SJSA1 (cell line): Measurements from ENCODE around the gene RANBP3. TPM values are rescaled to one million over a fixed set of nuclear protein-coding genes. Genes with fewer than 3 reads are reported as not detected.

Source experiments
- DNase-seq, 2 experiments: peaks; one replicate each; pipeline ENCODE4 v3.0.0-alpha.2; 2015 to 2020; ENCODE audit warnings: low spot score in 2 of 2, low read depth in 1 of 2
- H3K27ac ChIP-seq: fragments of 250-450 bp; sonication (Bioruptor Pico); 2 replicates; pipeline ENCODE4 v1.5.1; 2020; ENCODE audit warnings: mild to moderate bottlenecking, moderate library complexity
- H3K27me3 ChIP-seq: fragments of 250-450 bp; sonication (Bioruptor Pico); replicated peaks from 2 replicates; pipeline ENCODE4 v1.5.1; 2020; ENCODE audit warnings: mild to moderate bottlenecking, moderate library complexity
- H3K36me3 ChIP-seq: fragments of 250-450 bp; sonication (Bioruptor Pico); 2 replicates; pipeline ENCODE4 v1.5.1; 2020; ENCODE audit warnings: mild to moderate bottlenecking
- H3K4me1 ChIP-seq: fragments of 250-450 bp; sonication (Bioruptor Pico); replicated peaks from 2 replicates; pipeline ENCODE4 v1.6.1; 2021; ENCODE audit warnings: mild to moderate bottlenecking
- H3K4me3 ChIP-seq: fragments of 250-450 bp; sonication (Bioruptor Pico); 2 replicates; pipeline ENCODE4 v1.5.1; 2020; ENCODE audit warnings: mild to moderate bottlenecking
- H3K9me3 ChIP-seq: fragments of 250-450 bp; sonication (Bioruptor Pico); replicated peaks from 2 replicates; pipeline ENCODE4 v1.5.1; 2020; ENCODE audit warnings: mild to moderate bottlenecking
- total RNA-seq: library from RNA; depleted of rRNA; stranded (reverse); fragments of >200 nt; shearing (Covaris generic); gene quantifications from 2 replicates; pipeline ENCODE4 v1.2.3, GENCODE V29; 2014

RANBP3 gene
- total RNA-seq, 1 experiment from 2014 or later = 81.2 TPM

DNA sequence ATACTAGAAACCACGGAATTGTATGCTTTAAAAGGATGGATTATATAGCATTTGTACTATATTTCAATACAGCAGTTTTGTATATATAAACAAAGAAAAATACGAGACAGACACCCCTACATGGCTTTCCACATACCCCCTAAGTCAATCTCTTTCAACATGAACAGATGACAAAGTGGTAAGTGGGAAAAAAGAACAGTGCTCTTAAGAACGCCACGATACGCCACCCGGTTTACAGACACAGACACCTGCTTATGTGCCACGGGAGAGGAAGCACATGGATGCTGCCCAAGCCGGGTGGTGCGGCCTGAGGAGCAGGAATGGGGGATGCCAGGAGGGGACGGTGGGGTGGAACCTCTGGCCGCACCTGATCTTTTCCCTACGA lies 55.8 kb downstream of the RANBP3 start:
- Histone ChIP-seq H3K9me3 (no peaks in the 10 kb centered on the region), H3K27me3 (no peaks in the 10 kb centered on the region), H3K4me3 (no peak overlapping the region), H3K36me3 (peaks cover 96% of the 10 kb centered on the region), H3K4me1 (no peaks in the 10 kb centered on the region), H3K27ac (no peak overlapping the region)
- DNase-seq = no peak

- no peak for DNase-seq
- Histone ChIP-seq H3K9me3 (no peaks in the 10 kb centered on the region), H3K36me3 (peaks cover 96% of the 10 kb centered on the region), H3K4me1 (no peaks in the 10 kb centered on the region), H3K4me3 (no peak overlapping the region), H3K27ac (no peak overlapping the region), H3K27me3 (no peaks in the 10 kb centered on the region)
Measured at GRCh38 chr19:5921516-5922160, 56.3 kb downstream of the RANBP3 start.

- H3K9me3 ChIP-seq = no peaks in the 10 kb centered on the region
Measured at GRCh38 chr19:5918463-5919079, 59.4 kb downstream of the RANBP3 start.

GRCh38 chr19:5917431-5918107 lies 60.4 kb downstream of the RANBP3 start:
- no peak overlapping the region for H3K27ac ChIP-seq
- H3K27me3 ChIP-seq = no peaks in the 10 kb centered on the region
- H3K36me3 ChIP-seq = peaks cover 73% of the 10 kb centered on the region
- no peak overlapping the region for H3K4me3 ChIP-seq
- DNase-seq = no peak
- H3K4me1 ChIP-seq = peaks cover 10% of the 10 kb centered on the region
- no peaks in the 10 kb centered on the region for H3K9me3 ChIP-seq

More at GRCh38 chr19:5918463-5919079, 59.4 kb downstream of the RANBP3 start:
- peaks cover 10% of the 10 kb centered on the region for H3K4me1 ChIP-seq
- H3K36me3 ChIP-seq = peaks cover 83% of the 10 kb centered on the region
- DNase-seq = no peak
- no peaks in the 10 kb centered on the region for H3K27me3 ChIP-seq
- no peak overlapping the region for H3K4me3 ChIP-seq
- H3K27ac ChIP-seq = no peak overlapping the region

DNA sequence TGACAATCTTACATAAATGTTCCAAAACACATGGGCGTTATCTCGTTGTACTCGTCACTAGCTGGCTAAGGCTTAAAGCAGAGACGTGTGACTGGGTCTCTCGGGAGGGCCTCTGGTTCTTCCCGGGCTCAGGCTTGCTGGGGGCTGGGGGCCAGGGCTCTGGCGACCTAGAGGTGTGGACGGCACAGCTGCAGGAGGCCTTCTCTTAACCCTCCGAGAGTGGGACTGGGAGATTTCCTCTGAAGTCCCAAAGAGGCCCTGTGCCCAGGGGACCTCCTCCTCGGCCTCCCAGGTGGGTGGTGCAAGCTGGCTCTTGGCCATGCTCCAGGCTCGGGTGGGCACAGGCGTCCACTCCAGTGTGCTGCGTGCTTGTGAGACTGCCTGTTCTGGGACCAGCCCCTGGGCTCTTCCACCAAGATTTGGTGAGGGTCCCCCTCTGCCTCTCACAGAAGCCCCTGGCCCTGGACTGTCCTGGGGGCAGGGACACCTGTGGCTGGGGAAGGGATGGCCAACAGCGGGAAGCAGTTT lies 61.7 kb downstream of the RANBP3 start:
- DNase-seq = no peak
- Histone ChIP-seq H3K4me1 (peaks cover 10% of the 10 kb centered on the region), H3K27me3 (no peaks in the 10 kb centered on the region), H3K9me3 (no peaks in the 10 kb centered on the region), H3K36me3 (peaks cover 59% of the 10 kb centered on the region), H3K4me3 (no peak overlapping the region), H3K27ac (no peak overlapping the region)

GRCh38 chr19:5915782-5916165 lies 62.2 kb downstream of the RANBP3 start:
- H3K4me3 ChIP-seq = no peak overlapping the region
- no peaks in the 10 kb centered on the region for H3K27me3 ChIP-seq
- H3K27ac ChIP-seq = no peak overlapping the region
- peaks cover 10% of the 10 kb centered on the region for H3K4me1 ChIP-seq
- H3K36me3 ChIP-seq = peaks cover 57% of the 10 kb centered on the region
- no peaks in the 10 kb centered on the region for H3K9me3 ChIP-seq
- DNase-seq = no peak

- no peak for DNase-seq
- peaks cover 10% of the 10 kb centered on the region for H3K4me1 ChIP-seq
- H3K9me3 ChIP-seq = no peaks in the 10 kb centered on the region
- H3K4me3 ChIP-seq = no peak overlapping the region
- no peak overlapping the region for H3K27ac ChIP-seq
- no peaks in the 10 kb centered on the region for H3K27me3 ChIP-seq
- H3K36me3 ChIP-seq = peaks cover 53% of the 10 kb centered on the region
Measured at GRCh38 chr19:5914946-5915781, 62.8 kb downstream of the RANBP3 start.

GRCh38 chr19:5914358-5914774 lies 63.6 kb downstream of the RANBP3 start:
- no peaks in the 10 kb centered on the region for H3K9me3 ChIP-seq

DNA sequence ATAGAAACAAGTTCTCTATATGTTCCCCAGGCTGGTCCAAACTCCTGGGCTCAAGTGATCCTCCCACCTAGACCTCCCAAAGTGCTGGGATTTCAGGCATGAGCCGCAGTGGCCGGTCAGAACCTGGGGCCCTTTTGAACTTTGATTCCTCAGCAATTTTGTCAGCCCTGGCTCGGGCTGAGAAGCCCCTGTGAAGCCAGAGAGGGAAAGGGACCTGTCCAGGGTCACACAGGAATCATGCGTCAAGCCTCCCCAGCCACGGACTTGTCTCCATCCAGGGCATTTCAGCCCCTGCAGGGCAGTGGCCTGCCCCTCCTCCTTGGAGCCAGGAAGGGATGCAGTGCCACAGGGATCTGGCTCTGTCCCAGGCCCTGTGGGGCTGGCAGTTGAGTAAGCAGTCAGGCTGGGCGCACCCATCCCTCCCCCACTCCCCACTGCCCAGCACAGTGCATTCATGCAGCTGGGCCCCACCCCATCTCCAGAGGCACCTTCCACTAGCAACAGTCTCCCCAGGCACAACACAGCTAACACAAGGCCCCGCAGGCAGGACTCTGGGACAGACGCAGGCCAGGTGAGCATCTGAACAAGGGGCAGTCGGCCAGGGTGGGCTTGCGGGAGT lies 64.1 kb downstream of the RANBP3 start, which contains the start of gene CAPS:
CAPS (plus strand) TSS at position 516 of the 619 bp plus-strand sequence. CDS start 153 bp downstream, outside the sequence.
- no peaks in the 10 kb centered on the region for H3K27me3 ChIP-seq
- no peaks in the 10 kb centered on the region for H3K9me3 ChIP-seq
- peak in 1 of 2 experiments; percentile 21 for DNase-seq
- H3K27ac ChIP-seq = no peak within 1 kb of the TSS
- H3K4me1 ChIP-seq = peaks cover 10% of the 10 kb centered on the region
- H3K4me3 ChIP-seq = no peak within 1 kb of the TSS
- peaks cover 46% of the 10 kb centered on the region for H3K36me3 ChIP-seq

More at GRCh38 chr19:5914358-5914774, 63.6 kb downstream of the RANBP3 start:
- Histone ChIP-seq H3K36me3 (peaks cover 52% of the 10 kb centered on the region), H3K27me3 (no peaks in the 10 kb centered on the region), H3K4me3 (no peak overlapping the region), H3K27ac (no peak overlapping the region), H3K4me1 (peaks cover 10% of the 10 kb centered on the region)
- DNase-seq = no peak

DNA sequence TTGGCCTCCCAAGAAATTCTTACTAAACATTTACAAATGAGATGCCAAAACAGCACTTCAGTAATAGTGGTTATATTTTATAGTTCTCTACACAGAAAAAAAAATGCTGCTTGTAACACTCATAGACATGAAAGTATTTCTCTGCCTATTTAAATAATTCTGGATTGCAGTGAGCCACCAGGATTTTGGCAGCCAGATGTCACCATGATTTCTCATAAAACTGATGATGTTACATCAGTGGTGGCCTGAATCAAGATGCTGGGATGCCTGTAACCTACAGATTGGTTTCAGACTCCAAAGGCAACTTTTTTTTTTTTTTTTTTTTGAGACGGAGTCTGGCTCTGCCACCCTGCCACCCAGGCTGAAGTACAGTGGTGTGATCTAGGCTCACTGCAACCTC lies 66.6 kb downstream of the RANBP3 start:
- Histone ChIP-seq H3K27ac (no peak overlapping the region), H3K4me1 (peaks cover 10% of the 10 kb centered on the region), H3K27me3 (no peaks in the 10 kb centered on the region), H3K9me3 (no peaks in the 10 kb centered on the region), H3K36me3 (peaks cover 24% of the 10 kb centered on the region), H3K4me3 (no peak overlapping the region)
- no peak for DNase-seq

- Histone ChIP-seq H3K27me3 (no peaks in the 10 kb centered on the region), H3K4me3 (no peak overlapping the region), H3K36me3 (peaks cover 20% of the 10 kb centered on the region), H3K27ac (no peak overlapping the region), H3K4me1 (peaks cover 10% of the 10 kb centered on the region), H3K9me3 (no peaks in the 10 kb centered on the region)
- DNase-seq = no peak
Measured at GRCh38 chr19:5910638-5910907, 67.4 kb downstream of the RANBP3 start.

DNA sequence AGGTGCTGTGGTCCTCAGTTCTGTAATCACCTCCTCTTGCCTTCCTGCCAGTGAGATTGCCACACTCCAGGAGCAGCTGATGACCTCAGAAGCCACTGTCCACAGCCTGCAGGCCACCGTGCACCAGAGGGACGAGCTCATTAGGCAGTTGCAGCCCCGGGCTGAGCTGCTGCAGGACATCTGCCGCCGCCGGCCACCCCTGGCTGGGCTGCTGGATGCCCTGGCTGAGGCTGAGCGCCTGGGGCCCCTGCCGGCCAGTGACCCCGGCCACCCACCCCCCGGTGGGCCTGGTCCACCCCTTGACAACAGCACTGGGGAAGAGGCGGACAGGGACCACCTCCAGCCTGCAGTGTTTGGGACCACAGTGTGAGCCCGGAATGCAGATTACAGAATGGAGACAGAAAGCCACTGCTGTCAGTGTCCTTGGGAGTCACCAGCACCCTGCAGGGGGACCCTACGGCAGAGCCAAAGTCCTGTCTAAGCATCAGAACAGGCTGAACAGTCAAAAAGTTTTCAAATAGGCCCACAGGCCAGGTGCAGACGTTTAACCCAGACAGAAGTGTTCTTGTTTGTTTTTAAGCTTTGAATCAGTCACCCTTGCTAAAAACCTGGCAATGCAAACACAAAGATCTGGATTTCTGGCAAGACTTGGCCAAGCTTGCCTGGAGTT lies 69.0 kb downstream of the RANBP3 start:
- DNase-seq = no peak
- H3K9me3 ChIP-seq = no peaks in the 10 kb centered on the region
- H3K27me3 ChIP-seq = no peaks in the 10 kb centered on the region
- H3K36me3 ChIP-seq = peaks cover 9% of the 10 kb centered on the region
- no peak overlapping the region for H3K27ac ChIP-seq
- peaks cover 10% of the 10 kb centered on the region for H3K4me1 ChIP-seq
- no peak overlapping the region for H3K4me3 ChIP-seq

DNA sequence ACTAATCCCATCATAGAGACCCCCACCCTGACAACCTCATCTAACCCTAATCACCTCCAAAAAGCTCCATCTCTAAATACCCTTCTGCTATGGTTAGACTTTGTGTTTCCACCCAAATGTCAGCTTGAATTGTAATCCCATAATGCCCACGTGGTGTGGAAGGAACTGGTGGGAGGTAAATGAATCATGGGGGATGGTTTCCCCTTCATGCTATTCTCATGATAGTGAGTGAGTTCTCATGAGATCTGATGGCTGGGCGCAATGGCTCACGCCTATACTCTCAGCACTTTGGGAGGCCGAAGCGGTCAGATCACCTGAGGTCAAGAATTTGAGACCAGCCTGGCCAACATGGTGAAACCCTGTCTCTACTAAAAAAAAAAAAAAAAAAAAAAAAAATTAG lies 70.7 kb downstream of the RANBP3 start:
- DNase-seq = no peak
- peaks cover 16% of the 10 kb centered on the region for H3K36me3 ChIP-seq

More for the DNA sequence above, 70.7 kb downstream of the RANBP3 start:
- Histone ChIP-seq H3K9me3 (0 out of 2 replicates have a peak, but pooled peaks cover 2% of the 10 kb centered on the region), H3K27ac (no peak overlapping the region), H3K4me3 (no peak overlapping the region), H3K27me3 (no peaks in the 10 kb centered on the region), H3K4me1 (peaks cover 12% of the 10 kb centered on the region)
